ENCODE results near the gene TMEM235.

Gene TMEM235

DNA sequence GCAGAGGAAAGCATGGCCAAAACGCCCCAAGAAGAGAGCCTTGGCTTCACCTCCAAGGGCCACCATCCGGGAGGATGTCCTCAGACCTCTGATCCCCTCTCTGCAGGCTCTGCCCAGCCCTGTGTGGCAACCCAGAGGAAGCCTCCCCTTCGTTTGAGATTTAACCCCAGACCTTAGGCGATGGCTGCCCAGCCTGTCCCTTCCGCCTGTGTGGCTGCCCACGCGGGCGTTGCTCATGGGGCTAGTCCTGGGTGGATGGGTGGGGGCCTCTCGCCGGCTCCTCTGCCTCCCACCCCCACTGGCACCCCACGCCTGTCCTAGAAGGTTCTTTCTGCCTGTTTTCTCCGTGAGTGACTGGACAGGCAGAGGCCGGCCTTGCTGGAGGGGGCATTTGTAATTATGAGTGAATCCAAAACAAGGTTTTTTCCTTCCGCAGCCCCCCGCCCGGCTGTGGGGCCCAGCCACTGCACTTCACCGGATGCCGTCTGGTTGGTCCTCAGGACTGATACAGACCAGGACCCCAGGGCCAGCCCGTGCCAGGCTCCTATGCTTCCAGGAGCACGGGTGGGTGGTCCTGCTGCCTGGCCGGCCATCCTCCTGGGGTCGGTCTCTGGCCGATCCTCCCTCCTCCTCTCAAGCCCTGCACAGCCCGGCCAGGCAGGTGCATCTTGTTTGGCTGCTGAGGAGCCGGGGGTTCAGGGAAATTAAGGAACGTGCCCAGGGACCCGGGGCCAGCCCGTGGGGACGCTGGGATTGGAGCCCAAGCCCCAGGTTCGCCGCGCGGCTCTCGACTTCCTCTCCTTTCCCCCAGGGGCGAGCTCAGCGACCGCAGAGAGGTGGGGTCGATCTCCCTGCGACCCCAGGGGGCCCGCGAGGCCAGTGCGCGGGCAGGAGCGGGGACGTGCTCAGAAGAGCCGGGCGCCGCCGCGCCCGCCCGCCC, at the start of gene TMEM235:
TSS of gene TMEM235 (plus strand) at position 636 of the 940 bp plus-strand sequence. CDS start 393 bp downstream, outside the sequence.
- no peak for TF ChIP-seq LEF1 (IDR thresholded peaks at IDR 0.05; ENCODE audit: borderline replicate concordance)
- no peak for TF ChIP-seq CTBP1 (IDR thresholded peaks at IDR 0.05; ENCODE audit: borderline replicate concordance)
- no peak for TF ChIP-seq HDGF (IDR thresholded peaks at IDR 0.05; ENCODE audit: borderline replicate concordance)
- no peak for TF ChIP-seq NFRKB (IDR thresholded peaks at IDR 0.05)
- no peak for TF ChIP-seq ELF4 (IDR thresholded peaks at IDR 0.05)
- TF ChIP-seq SUZ12 (IDR thresholded peaks at IDR 0.05): no peak
- no peak for TF ChIP-seq SP1 (IDR thresholded peaks at IDR 0.05)
- ChIA-PET POLR2A (no interaction called here), CTCF (no interaction called here)
- no peak for DNase-seq (ENCODE audit: extremely low spot score)

- no peak for DNase-seq (ENCODE audit: extremely low spot score)
- CTCF ChIA-PET: interaction anchor here (0.7 kb wide), 1 partner anchor 98 kb away, joined by 4 read pairs; no protein-coding TSS in a partner anchor
- TF ChIP-seq LEF1 (IDR thresholded peaks at IDR 0.05; ENCODE audit: borderline replicate concordance): no peak
- TF ChIP-seq L3MBTL2 (conservative IDR thresholded peaks at IDR 0.05): no peak
- TF ChIP-seq ARNT (IDR thresholded peaks at IDR 0.05): no peak
- TF ChIP-seq FOXM1 (IDR thresholded peaks at IDR 0.05; ENCODE audit: borderline replicate concordance): no peak
- no peak for TF ChIP-seq NFRKB (IDR thresholded peaks at IDR 0.05)
- no peak for TF ChIP-seq CTBP1 (IDR thresholded peaks at IDR 0.05; ENCODE audit: borderline replicate concordance)
- TF ChIP-seq BHLHE40 (IDR thresholded peaks at IDR 0.05; ENCODE audit: borderline replicate concordance): no peak
- no peak for TF ChIP-seq PKNOX1 (IDR thresholded peaks at IDR 0.05)
- no peak for TF ChIP-seq HDGF (IDR thresholded peaks at IDR 0.05; ENCODE audit: borderline replicate concordance)
- TF ChIP-seq TARDBP (IDR thresholded peaks at IDR 0.05): no peak
- TF ChIP-seq SP1 (IDR thresholded peaks at IDR 0.05): no peak
- TF ChIP-seq SUZ12 (IDR thresholded peaks at IDR 0.05): no peak
- POLR2A ChIA-PET: interaction anchor here (0.6 kb wide), 1 partner anchor 1854 kb away, joined by 3 read pairs; no protein-coding TSS in a partner anchor
Measured at GRCh38 chr17:78182504-78182903, 48.9 kb upstream of the TMEM235 start.

DNA sequence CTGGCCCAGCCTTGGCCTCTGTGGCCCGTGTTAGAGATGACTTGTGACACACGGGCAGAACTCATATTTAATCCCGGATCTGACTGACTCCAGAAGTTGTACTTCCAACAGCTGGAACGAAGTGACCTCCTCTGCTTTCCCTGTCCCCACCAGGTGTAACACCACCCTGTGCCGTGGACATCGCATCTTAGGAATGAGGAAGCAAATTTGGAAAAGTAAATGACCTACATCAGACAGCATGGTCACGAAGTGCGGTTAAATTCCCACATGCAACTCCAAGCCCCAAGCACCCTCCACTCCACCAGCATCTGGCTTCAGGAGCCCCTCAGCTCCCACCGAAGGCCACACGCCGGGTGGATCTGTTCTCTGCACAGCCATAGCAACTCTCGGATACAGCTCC, 47.5 kb upstream of the TMEM235 start:
- ChIA-PET CTCF (interaction anchor here (0.7 kb wide), 1 partner anchor 7 kb away, joined by 3 read pairs; no protein-coding TSS in a partner anchor), POLR2A (interaction anchor here (0.9 to 1.5 kb wide), 2 partner anchors 14 to 22 kb away, joined by 3 to 6 read pairs; no protein-coding TSS in a partner anchor)
- DNase-seq (ENCODE audit: extremely low spot score): no peak
- no peak for TF ChIP-seq ELF4 (IDR thresholded peaks at IDR 0.05)
- no peak for TF ChIP-seq SUZ12 (IDR thresholded peaks at IDR 0.05)
- TF ChIP-seq CTBP1 (IDR thresholded peaks at IDR 0.05; ENCODE audit: borderline replicate concordance): no peak
- TF ChIP-seq PKNOX1 (IDR thresholded peaks at IDR 0.05): no peak
- TF ChIP-seq FOXA1 (IDR thresholded peaks at IDR 0.05): no peak
- no peak for TF ChIP-seq HDGF (IDR thresholded peaks at IDR 0.05; ENCODE audit: borderline replicate concordance)
- no peak for TF ChIP-seq FOXM1 (IDR thresholded peaks at IDR 0.05; ENCODE audit: borderline replicate concordance)
- no peak for TF ChIP-seq BHLHE40 (IDR thresholded peaks at IDR 0.05; ENCODE audit: borderline replicate concordance)
- no peak for TF ChIP-seq FOXK2 (IDR thresholded peaks at IDR 0.05)
- no peak for TF ChIP-seq NFRKB (IDR thresholded peaks at IDR 0.05)
- no peak for TF ChIP-seq SP1 (IDR thresholded peaks at IDR 0.05)
- TF ChIP-seq TARDBP (IDR thresholded peaks at IDR 0.05): no peak
- TF ChIP-seq ZNF384 (IDR thresholded peaks at IDR 0.05): no peak
- TF ChIP-seq ARNT (IDR thresholded peaks at IDR 0.05): no peak
- TF ChIP-seq L3MBTL2 (conservative IDR thresholded peaks at IDR 0.05): no peak

- CTCF ChIA-PET: interaction anchor here (0.7 kb wide), 1 partner anchor 8 kb away, joined by 3 read pairs; no protein-coding TSS in a partner anchor
- TF ChIP-seq L3MBTL2 (conservative IDR thresholded peaks at IDR 0.05) (no peak), BHLHE40 (IDR thresholded peaks at IDR 0.05; ENCODE audit: borderline replicate concordance) (no peak), PKNOX1 (IDR thresholded peaks at IDR 0.05) (no peak), FOXK2 (IDR thresholded peaks at IDR 0.05) (no peak), FOXM1 (IDR thresholded peaks at IDR 0.05; ENCODE audit: borderline replicate concordance) (no peak), SP1 (IDR thresholded peaks at IDR 0.05) (no peak), ZNF384 (IDR thresholded peaks at IDR 0.05) (no peak)
- no peak for DNase-seq (ENCODE audit: extremely low spot score)
- POLR2A ChIA-PET: interaction anchor here (1.5 to 3.4 kb wide), 2 partner anchors 10 to 15 kb away, joined by 6 to 24 read pairs; no protein-coding TSS in a partner anchor
Measured at GRCh38 chr17:78184351-78184750, 47.1 kb upstream of the TMEM235 start.

DNA sequence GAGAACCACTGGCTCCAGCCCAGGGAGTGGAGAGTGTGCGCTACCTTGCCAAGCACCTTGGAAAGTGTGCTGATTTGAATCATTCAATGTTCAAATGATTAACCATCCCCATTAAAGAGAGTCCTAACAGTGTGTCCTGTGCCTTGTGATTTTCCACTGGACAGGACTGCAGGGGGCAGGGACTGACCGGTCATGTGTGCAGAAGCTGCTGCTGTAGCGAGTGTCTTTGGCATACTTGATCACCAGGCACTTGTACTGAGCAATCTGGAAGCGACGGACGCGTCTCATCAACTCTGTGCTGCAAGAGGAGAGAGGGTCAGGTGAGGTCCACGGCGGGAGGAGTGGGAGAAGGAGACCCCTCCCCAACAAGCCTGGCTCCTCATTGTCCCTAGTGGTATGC, 46.6 kb upstream of the TMEM235 start:
- ChIA-PET POLR2A (interaction anchor here (1.5 to 3.4 kb wide), 2 partner anchors 11 to 15 kb away, joined by 6 to 24 read pairs; no protein-coding TSS in a partner anchor), CTCF (interaction anchor here (0.7 kb wide), 1 partner anchor 8 kb away, joined by 3 read pairs; no protein-coding TSS in a partner anchor)
- no peak for DNase-seq (ENCODE audit: extremely low spot score)
- TF ChIP-seq PKNOX1 (IDR thresholded peaks at IDR 0.05) (no peak), LEF1 (IDR thresholded peaks at IDR 0.05; ENCODE audit: borderline replicate concordance) (no peak), ZNF384 (IDR thresholded peaks at IDR 0.05) (no peak), FOXA1 (IDR thresholded peaks at IDR 0.05) (no peak), SUZ12 (IDR thresholded peaks at IDR 0.05) (no peak), L3MBTL2 (conservative IDR thresholded peaks at IDR 0.05) (no peak), HDGF (IDR thresholded peaks at IDR 0.05; ENCODE audit: borderline replicate concordance) (no peak), TARDBP (IDR thresholded peaks at IDR 0.05) (no peak), CTBP1 (IDR thresholded peaks at IDR 0.05; ENCODE audit: borderline replicate concordance) (no peak), NFRKB (IDR thresholded peaks at IDR 0.05) (no peak), ELF4 (IDR thresholded peaks at IDR 0.05) (no peak), SP1 (IDR thresholded peaks at IDR 0.05) (no peak), ARNT (IDR thresholded peaks at IDR 0.05) (no peak), BHLHE40 (IDR thresholded peaks at IDR 0.05; ENCODE audit: borderline replicate concordance) (no peak), FOXK2 (IDR thresholded peaks at IDR 0.05) (no peak)
